ENCODE measurements around the gene APOBR.

GRCh38 chr16:28473714-28474265 is 20.7 kb upstream of the APOBR start:
- TF ChIP-seq POLR2AphosphoS5 (IDR thresholded peaks at IDR 0.05; ENCODE audit: low read depth, low read length) (no peak), POLR2A (IDR thresholded peaks at IDR 0.05; ENCODE audit: low read depth, low read length) (no peak), TAF1 (IDR thresholded peaks at IDR 0.05; ENCODE audit: low read depth, low read length) (no peak), POU2F2 (IDR thresholded peaks at IDR 0.05; ENCODE audit: low read depth, low read length) (no peak), SPI1 (IDR thresholded peaks at IDR 0.05; ENCODE audit: low read depth, low read length) (no peak)
